Measurements from ENCODE around the gene OR4K17.
"Not testable (repeated sequence)": the region's sequence is repeated elsewhere in the genome, so short reads cannot be mapped to it uniquely, and the experiment has no call there.

The OR4K17 gene, protein sequence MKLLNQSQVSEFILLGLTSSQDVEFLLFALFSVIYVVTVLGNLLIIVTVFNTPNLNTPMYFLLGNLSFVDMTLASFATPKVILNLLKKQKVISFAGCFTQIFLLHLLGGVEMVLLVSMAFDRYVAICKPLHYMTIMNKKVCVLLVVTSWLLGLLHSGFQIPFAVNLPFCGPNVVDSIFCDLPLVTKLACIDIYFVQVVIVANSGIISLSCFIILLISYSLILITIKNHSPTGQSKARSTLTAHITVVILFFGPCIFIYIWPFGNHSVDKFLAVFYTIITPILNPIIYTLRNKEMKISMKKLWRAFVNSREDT

GRCh38 chr14:20110438-20110837 is at the start of gene OR4K17:
Gene OR4K17 (plus strand): TSS chr14:20110739. CDS start chr14:20117500, 6,761 bp downstream.
- H3K27me3 ChIP-seq (ENCODE audit: low read depth) = no peaks in the 10 kb centered on the region
- no peak for DNase-seq (ENCODE audit: low spot score in 2 of 2)
- no peak within 1 kb of the TSS for H3K4me3 ChIP-seq
- in situ Hi-C loops (cut with MboI; ENCODE audit: low sequenced_read_pairs) = no loop called here
- no peaks in the 10 kb centered on the region for H3K9me3 ChIP-seq
- H3K36me3 ChIP-seq (replicated peaks) = no peaks in the 10 kb centered on the region
- no peaks in the 10 kb centered on the region for H3K4me1 ChIP-seq

GRCh38 chr14:20092050-20092449 is 18.5 kb upstream of the OR4K17 start:
- Histone ChIP-seq H3K27me3 (ENCODE audit: low read depth) (no peaks in the 10 kb centered on the region), H3K4me1 (no peaks in the 10 kb centered on the region), H3K4me3 (no peak overlapping the region), H3K9me3 (peaks cover 2% of the 10 kb centered on the region; the same call in 1 of the 2 replicates), H3K36me3 (replicated peaks) (no peaks in the 10 kb centered on the region)
- DNase-seq (ENCODE audit: low spot score in 2 of 2) = no peak
- in situ Hi-C loops (cut with MboI; ENCODE audit: low sequenced_read_pairs) = no loop called here

DNA sequence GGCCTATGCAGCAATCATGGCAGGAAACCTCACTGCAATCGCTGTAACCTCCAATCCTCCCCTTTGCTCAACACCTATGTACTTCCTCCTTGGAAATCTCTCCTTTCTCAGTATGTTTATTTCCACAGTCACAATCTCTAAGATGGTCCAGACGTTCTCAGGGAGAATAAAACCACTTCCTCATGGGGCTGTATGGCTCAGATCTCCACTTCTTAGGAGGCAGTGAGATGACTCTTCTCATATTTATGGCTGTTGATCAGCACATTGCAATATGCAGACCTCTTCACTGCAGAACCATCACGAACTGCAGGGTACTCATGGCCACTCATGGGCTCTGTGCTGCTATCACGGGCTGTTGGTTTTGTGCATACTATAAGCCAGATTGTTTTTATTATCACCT is 17.1 kb upstream of the OR4K17 start:
- in situ Hi-C loops (cut with MboI; ENCODE audit: low sequenced_read_pairs) = no loop called here
- Histone ChIP-seq H3K4me3 (no peak overlapping the region), H3K27me3 (ENCODE audit: low read depth) (no peaks in the 10 kb centered on the region), H3K4me1 (no peaks in the 10 kb centered on the region), H3K36me3 (replicated peaks) (no peaks in the 10 kb centered on the region), H3K9me3 (peaks cover 2% of the 10 kb centered on the region; the same call in 1 of the 2 replicates)
- DNase-seq (ENCODE audit: low spot score in 2 of 2) = no peak

DNA sequence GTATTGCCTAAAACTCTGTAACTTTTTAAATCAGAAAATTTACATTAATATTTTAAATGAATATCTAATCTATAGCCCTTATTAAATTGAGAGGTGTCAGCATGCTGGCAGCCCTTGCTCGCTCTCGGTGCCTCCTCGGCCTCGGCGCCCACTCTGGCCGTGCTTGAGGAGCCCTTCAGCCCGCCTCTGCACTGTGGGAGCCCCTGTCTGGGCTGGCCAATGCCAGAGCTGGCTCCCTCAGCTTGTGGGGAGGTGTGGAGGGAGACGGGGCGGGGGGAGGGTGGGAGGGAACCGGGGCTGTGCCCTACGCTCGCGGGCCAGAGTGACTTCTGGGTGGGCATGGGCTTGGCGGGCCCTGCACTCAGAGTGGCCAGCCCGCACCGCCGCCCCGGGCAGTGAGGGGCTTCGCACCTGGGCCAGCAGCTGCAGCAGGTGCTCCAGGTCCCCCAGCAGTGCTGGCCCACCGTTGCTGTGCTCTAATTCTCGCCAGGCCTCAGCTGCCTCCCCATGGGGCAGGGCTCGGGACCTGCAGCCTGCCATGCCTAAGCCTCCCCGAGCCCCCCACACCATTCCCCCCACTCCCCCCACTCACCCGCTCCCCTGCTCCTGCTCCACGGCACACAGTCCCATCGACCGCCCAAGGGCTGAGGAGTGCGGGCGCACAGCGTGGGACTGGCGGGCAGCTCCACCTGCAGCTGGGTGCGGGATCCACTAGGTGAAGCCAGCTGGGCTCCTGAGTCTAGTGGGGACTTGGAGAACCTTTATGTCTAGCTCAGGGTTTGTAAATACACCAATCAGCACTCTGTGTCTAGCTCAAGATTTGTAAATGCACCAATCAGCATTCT is 11.4 kb upstream of the OR4K17 start:
- DNase-seq (ENCODE audit: low spot score in 2 of 2); in situ Hi-C loops (cut with MboI; ENCODE audit: low sequenced_read_pairs): not testable (repeated sequence)

GRCh38 chr14:20112321-20112720 is 1.8 kb downstream of the OR4K17 start:
- Histone ChIP-seq H3K36me3 (replicated peaks) (no peaks in the 10 kb centered on the region), H3K27me3 (ENCODE audit: low read depth) (no peaks in the 10 kb centered on the region), H3K4me1 (no peaks in the 10 kb centered on the region), H3K9me3 (no peaks in the 10 kb centered on the region), H3K4me3 (no peak overlapping the region)
- in situ Hi-C loops (cut with MboI; ENCODE audit: low sequenced_read_pairs) = no loop called here
- DNase-seq (ENCODE audit: low spot score in 2 of 2) = no peak

More for the DNA sequence above, 11.4 kb upstream of the OR4K17 start:
- not testable (repeated sequence) for H3K4me1 ChIP-seq; H3K27me3 ChIP-seq (ENCODE audit: low read depth); H3K4me3 ChIP-seq; H3K9me3 ChIP-seq; H3K36me3 ChIP-seq (replicated peaks)

- in situ Hi-C loops (cut with MboI; ENCODE audit: low sequenced_read_pairs) = no loop called here
- no peaks in the 10 kb centered on the region for H3K4me1 ChIP-seq
- H3K36me3 ChIP-seq (replicated peaks) = no peaks in the 10 kb centered on the region
- H3K4me3 ChIP-seq = no peak overlapping the region
- no peak for DNase-seq (ENCODE audit: low spot score in 2 of 2)
- no peaks in the 10 kb centered on the region for H3K27me3 ChIP-seq (ENCODE audit: low read depth)
- H3K9me3 ChIP-seq = no peaks in the 10 kb centered on the region
Observed at GRCh38 chr14:20116748-20117147, 6.2 kb downstream of the OR4K17 start.

DNA sequence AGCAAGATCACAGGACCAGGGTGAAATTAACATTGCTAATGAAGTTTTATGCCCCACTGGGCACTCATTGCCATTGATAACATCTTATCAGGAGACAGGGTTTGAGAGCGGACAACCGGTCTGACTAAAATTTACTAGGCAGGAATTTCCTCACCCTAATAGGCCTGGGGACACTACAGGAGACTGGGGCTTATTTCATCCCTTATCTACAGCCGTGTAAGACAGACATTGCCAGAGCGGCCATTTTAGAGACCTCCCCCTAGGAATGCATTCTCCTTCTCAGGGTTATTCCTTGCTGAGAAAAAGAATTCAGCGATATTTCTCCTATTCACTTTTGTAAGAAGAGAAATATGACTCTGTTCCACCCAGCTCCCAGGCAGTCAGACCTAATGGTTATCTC is 8.3 kb downstream of the OR4K17 start:
- Histone ChIP-seq H3K9me3 (no peaks in the 10 kb centered on the region), H3K27me3 (ENCODE audit: low read depth) (no peaks in the 10 kb centered on the region), H3K36me3 (replicated peaks) (no peaks in the 10 kb centered on the region), H3K4me1 (no peaks in the 10 kb centered on the region), H3K4me3 (no peak overlapping the region)
- no peak for DNase-seq (ENCODE audit: low spot score in 2 of 2)
- in situ Hi-C loops (cut with MboI; ENCODE audit: low sequenced_read_pairs) = no loop called here

- no peaks in the 10 kb centered on the region for H3K9me3 ChIP-seq
- no peak for DNase-seq (ENCODE audit: low spot score in 2 of 2)
- in situ Hi-C loops (cut with MboI; ENCODE audit: low sequenced_read_pairs) = no loop called here
- no peaks in the 10 kb centered on the region for H3K4me1 ChIP-seq
- no peaks in the 10 kb centered on the region for H3K36me3 ChIP-seq (replicated peaks)
- H3K4me3 ChIP-seq = no peak within 1 kb of the TSS
- H3K27me3 ChIP-seq (ENCODE audit: low read depth) = no peaks in the 10 kb centered on the region
Observed at GRCh38 chr14:20138520-20138919, 28.0 kb downstream of the OR4K17 start, which contains the start of gene OR4N5. Gene OR4N5 (plus strand): TSS chr14:20138820. CDS start chr14:20143736, 4,916 bp downstream.

DNA sequence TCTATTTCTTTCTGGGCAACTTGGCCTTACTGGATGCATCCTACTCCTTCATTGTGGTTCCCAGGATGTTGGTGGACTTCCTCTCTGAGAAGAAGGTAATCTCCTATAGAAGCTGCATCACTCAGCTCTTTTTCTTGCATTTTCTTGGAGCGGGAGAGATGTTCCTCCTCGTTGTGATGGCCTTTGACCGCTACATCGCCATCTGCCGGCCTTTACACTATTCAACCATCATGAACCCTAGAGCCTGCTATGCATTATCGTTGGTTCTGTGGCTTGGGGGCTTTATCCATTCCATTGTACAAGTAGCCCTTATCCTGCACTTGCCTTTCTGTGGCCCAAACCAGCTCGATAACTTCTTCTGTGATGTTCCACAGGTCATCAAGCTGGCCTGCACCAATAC is 33.4 kb downstream of the OR4K17 start:
- no peaks in the 10 kb centered on the region for H3K36me3 ChIP-seq (replicated peaks)
- no peaks in the 10 kb centered on the region for H3K27me3 ChIP-seq (ENCODE audit: low read depth)
- H3K4me1 ChIP-seq = no peaks in the 10 kb centered on the region
- no peak for DNase-seq (ENCODE audit: low spot score in 2 of 2)
- in situ Hi-C loops (cut with MboI; ENCODE audit: low sequenced_read_pairs) = no loop called here
- no peak overlapping the region for H3K4me3 ChIP-seq
- H3K9me3 ChIP-seq = no peaks in the 10 kb centered on the region

DNA sequence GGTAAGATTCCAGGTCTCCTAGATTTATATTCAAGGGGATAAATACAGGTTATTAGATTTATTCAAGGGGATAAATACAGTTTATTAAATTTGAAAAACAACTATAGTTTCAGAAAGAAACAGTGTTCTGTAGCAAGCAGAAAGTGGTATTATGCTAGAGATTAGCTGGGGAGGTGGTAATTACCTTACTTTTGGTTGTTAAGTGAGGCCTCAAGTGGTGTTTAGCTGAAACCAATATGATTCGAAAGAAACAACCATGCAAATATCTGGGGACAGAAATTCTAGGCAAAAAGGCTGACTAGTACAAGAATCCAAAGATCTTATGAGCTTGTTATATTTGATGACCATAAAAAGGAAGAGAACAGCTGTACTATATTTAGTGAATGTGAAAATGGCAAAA is 34.3 kb downstream of the OR4K17 start:
- DNase-seq (ENCODE audit: low spot score in 2 of 2) = no peak
- in situ Hi-C loops (cut with MboI; ENCODE audit: low sequenced_read_pairs) = no loop called here
- Histone ChIP-seq H3K27me3 (ENCODE audit: low read depth) (no peaks in the 10 kb centered on the region), H3K4me1 (no peaks in the 10 kb centered on the region), H3K4me3 (no peak overlapping the region), H3K9me3 (no peaks in the 10 kb centered on the region), H3K36me3 (replicated peaks) (no peaks in the 10 kb centered on the region)

- Histone ChIP-seq H3K27me3 (ENCODE audit: low read depth) (no peaks in the 10 kb centered on the region), H3K36me3 (replicated peaks) (no peaks in the 10 kb centered on the region), H3K9me3 (no peaks in the 10 kb centered on the region), H3K4me1 (no peaks in the 10 kb centered on the region), H3K4me3 (no peak overlapping the region)
- in situ Hi-C loops (cut with MboI; ENCODE audit: low sequenced_read_pairs) = no loop called here
- DNase-seq (ENCODE audit: low spot score in 2 of 2) = no peak
Observed at GRCh38 chr14:20164462-20164861, 53.9 kb downstream of the OR4K17 start.

- H3K4me1 ChIP-seq = no peaks in the 10 kb centered on the region
- in situ Hi-C loops (cut with MboI; ENCODE audit: low sequenced_read_pairs) = no loop called here
- DNase-seq (ENCODE audit: low spot score in 2 of 2) = no peak
- no peaks in the 10 kb centered on the region for H3K9me3 ChIP-seq
- no peaks in the 10 kb centered on the region for H3K36me3 ChIP-seq (replicated peaks)
- H3K4me3 ChIP-seq = no peak overlapping the region
- no peaks in the 10 kb centered on the region for H3K27me3 ChIP-seq (ENCODE audit: low read depth)
Observed at GRCh38 chr14:20167091-20167490, 56.6 kb downstream of the OR4K17 start.

GRCh38 chr14:20169852-20170251 is 59.3 kb downstream of the OR4K17 start:
- DNase-seq (ENCODE audit: low spot score in 2 of 2); in situ Hi-C loops (cut with MboI; ENCODE audit: low sequenced_read_pairs); H3K9me3 ChIP-seq: not testable (repeated sequence)

More at GRCh38 chr14:20169852-20170251, 59.3 kb downstream of the OR4K17 start:
- H3K4me1 ChIP-seq; H3K36me3 ChIP-seq (replicated peaks); H3K4me3 ChIP-seq; H3K27me3 ChIP-seq (ENCODE audit: low read depth): not testable (repeated sequence)
